Neuronal stem cell (in vitro differentiated cells): ENCODE data around the gene CDC42BPA.

Experiments used
- DNase-seq: peaks from one replicate; pipeline ENCODE4 v3.0.0-alpha.2; 2013; ENCODE audit warnings: low spot score
- H2AFZ ChIP-seq: one replicate; pipeline ENCODE4 v1.6.1; 2013; ENCODE audit warnings: mild to moderate bottlenecking, low read length, inconsistent platforms
- H2AK5ac ChIP-seq: 2 replicates; pipeline ENCODE4 v1.6.1; 2013; ENCODE audit warnings: low read depth, mild to moderate bottlenecking, inconsistent platforms, low read length, moderate library complexity, mixed read lengths
- H2BK120ac ChIP-seq: 2 replicates; pipeline ENCODE4 v1.6.1; 2013; ENCODE audit warnings: low read depth, mild to moderate bottlenecking, inconsistent platforms, low read length, moderate library complexity, mixed read lengths
- H2BK12ac ChIP-seq: one replicate; pipeline ENCODE4 v1.6.1; 2013; ENCODE audit warnings: low read length, inconsistent platforms
- H2BK15ac ChIP-seq: 2 replicates; pipeline ENCODE4 v1.6.1; 2013; ENCODE audit warnings: mild to moderate bottlenecking, low read length, inconsistent platforms, mixed read lengths
- H2BK5ac ChIP-seq: one replicate; pipeline ENCODE4 v1.6.1; 2013; ENCODE audit warnings: inconsistent platforms, mild to moderate bottlenecking, low read length, moderate library complexity
- H3K14ac ChIP-seq: one replicate; pipeline ENCODE4 v1.6.1; 2013; ENCODE audit warnings: low read length, inconsistent platforms
- H3K18ac ChIP-seq: 2 replicates; pipeline ENCODE4 v1.6.1; 2013; ENCODE audit warnings: low read length, inconsistent platforms
- H3K23ac ChIP-seq: 2 replicates; pipeline ENCODE4 v1.6.1; 2013; ENCODE audit warnings: low read depth, mild to moderate bottlenecking, mixed read lengths, low read length, inconsistent platforms; ENCODE audit not compliant: poor library complexity
- H3K27ac ChIP-seq: replicated peaks from 3 replicates; pipeline ENCODE4 v1.5.1; 2013; ENCODE audit warnings: low read length, inconsistent platforms
- H3K27me3 ChIP-seq, 3 experiments: 2 replicates each; pipeline ENCODE4 v1.6.1; 2013; ENCODE audit warnings: low read length in 3 of 3, mild to moderate bottlenecking in 2 of 3, inconsistent platforms in 1 of 3, low read depth in 1 of 3, mixed read lengths in 1 of 3, moderate library complexity in 1 of 3; ENCODE audit not compliant: control insufficient read depth in 3 of 3, insufficient read depth in 3 of 3
- H3K36me3 ChIP-seq, 2 donors: replicated peaks in 1 of 2; 2 replicates each; pipeline ENCODE4 v1.6.1; 2013; ENCODE audit warnings: low read length in 2 of 2; ENCODE audit not compliant: control insufficient read depth in 2 of 2, insufficient read depth in 2 of 2
- H3K4ac ChIP-seq: 2 replicates; pipeline ENCODE4 v1.6.1; 2013; ENCODE audit warnings: inconsistent platforms, mild to moderate bottlenecking, low read length, moderate library complexity
- H3K4me1 ChIP-seq, 2 donors: 1 replicate in 1 of 2; 2 replicates in 1 of 2; pipeline ENCODE4 v1.6.1; 2013; ENCODE audit warnings: low read length in 2 of 2, low read depth in 1 of 2; ENCODE audit not compliant: control insufficient read depth in 2 of 2, insufficient read depth in 1 of 2
- H3K4me2 ChIP-seq: one replicate; pipeline ENCODE4 v1.6.1; 2013; ENCODE audit warnings: mild to moderate bottlenecking, low read length, inconsistent platforms; ENCODE audit not compliant: insufficient read depth, poor library complexity, severe bottlenecking
- H3K4me3 ChIP-seq, 2 donors: 2 replicates each; pipeline ENCODE4 v1.5.1; 2013; ENCODE audit warnings: low read length in 2 of 2, mild to moderate bottlenecking in 2 of 2, inconsistent platforms in 1 of 2, moderate library complexity in 1 of 2
- H3K79me1 ChIP-seq: one replicate; pipeline ENCODE4 v1.6.1; 2013; ENCODE audit warnings: low read depth, mild to moderate bottlenecking, inconsistent platforms, low read length, moderate library complexity
- H3K9ac ChIP-seq: one replicate; pipeline ENCODE4 v1.6.1; 2013; ENCODE audit warnings: mild to moderate bottlenecking, low read depth, low read length, inconsistent platforms; ENCODE audit not compliant: poor library complexity
- H3K9me3 ChIP-seq, 2 donors: replicated peaks in 1 of 2; 2 replicates each; pipeline versions ENCODE3 to v1.6.1; 2013; ENCODE audit warnings: low read length in 2 of 2, mild to moderate bottlenecking in 2 of 2, inconsistent platforms in 1 of 2, low read depth in 1 of 2, mixed read lengths in 1 of 2, moderate library complexity in 1 of 2; ENCODE audit not compliant: control insufficient read depth in 2 of 2, insufficient read depth in 1 of 2
- H4K8ac ChIP-seq: one replicate; pipeline ENCODE4 v1.6.1; 2013; ENCODE audit warnings: low read depth, mild to moderate bottlenecking, inconsistent platforms, low read length, moderate library complexity
- H4K91ac ChIP-seq: one replicate; pipeline ENCODE4 v1.6.1; 2013; ENCODE audit warnings: low read length, low read depth, mild to moderate bottlenecking, inconsistent platforms; ENCODE audit not compliant: poor library complexity
- WGBS, 2 donors: extraction: QIAGEN DNeasy Blood & Tissue Kit; methylation state at CpG; one replicate each; pipeline ENCODE4 v1.1.7; 2013; ENCODE audit warnings: missing lambda C conversion rate in 2 of 2, mixed read lengths in 1 of 2; ENCODE audit not compliant: insufficient read length in 2 of 2, insufficient replicate concordance in 1 of 2; ENCODE audit errors: extremely low coverage in 2 of 2; 5-methylcytosine and 5-hydroxymethylcytosine counted together

The CDC42BPA gene

DNA sequence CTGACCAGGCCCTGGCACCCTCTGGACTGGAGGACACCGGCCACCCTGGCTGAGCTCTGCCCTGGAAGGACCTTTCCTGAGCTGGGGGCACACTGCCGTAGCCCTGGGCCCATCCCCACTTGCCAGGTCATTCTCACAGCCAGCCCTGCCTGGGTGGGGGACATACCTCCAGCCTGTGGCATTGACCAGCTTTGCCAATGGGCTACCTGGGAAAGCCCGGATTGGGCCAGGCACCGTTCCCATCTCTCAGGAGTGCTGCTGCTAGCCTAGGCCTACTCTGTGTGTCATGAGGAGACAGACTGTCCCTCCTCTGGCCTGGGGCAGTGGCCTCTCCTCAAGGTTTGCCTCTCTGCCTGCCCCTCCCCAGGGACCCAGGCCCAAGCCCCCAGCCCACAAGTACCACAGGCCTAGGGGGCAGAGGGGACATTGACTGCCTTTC lies 338.2 kb downstream of the CDC42BPA start:
- Histone ChIP-seq H3K4me1 (peaks cover 5 to 14% of the 10 kb centered on the region in 2 donors), H3K9ac (peak overlapping the region; percentile 50), H2BK12ac (no peak overlapping the region), H3K18ac (peak overlapping the region; percentile 76), H2BK120ac (peak overlapping the region; percentile 87), H2AFZ (no peak overlapping the region), H3K36me3 (no peaks in the 10 kb centered on the region), H3K14ac (no peak overlapping the region), H2BK15ac (no peak overlapping the region), H3K4ac (no peak overlapping the region), H3K4me2 (no peak overlapping the region), H4K8ac (no peak overlapping the region), H2AK5ac (peak overlapping the region; percentile 5), H3K9me3 (peaks cover 0 to 3% of the 10 kb centered on the region in 2 donors), H2BK5ac (peak overlapping the region; percentile 75), H3K4me3 (no peak overlapping the region), H3K27ac (no peak overlapping the region), H3K27me3 (no peaks in the 10 kb centered on the region), H4K91ac (no peak overlapping the region), H3K23ac (peak overlapping the region; percentile 73), H3K79me1 (peaks cover 5% of the 10 kb centered on the region)
- no peak for DNase-seq
- WGBS, 2 donors, result no CpG with 5 or more reads among the region's 4 CpGs

DNA sequence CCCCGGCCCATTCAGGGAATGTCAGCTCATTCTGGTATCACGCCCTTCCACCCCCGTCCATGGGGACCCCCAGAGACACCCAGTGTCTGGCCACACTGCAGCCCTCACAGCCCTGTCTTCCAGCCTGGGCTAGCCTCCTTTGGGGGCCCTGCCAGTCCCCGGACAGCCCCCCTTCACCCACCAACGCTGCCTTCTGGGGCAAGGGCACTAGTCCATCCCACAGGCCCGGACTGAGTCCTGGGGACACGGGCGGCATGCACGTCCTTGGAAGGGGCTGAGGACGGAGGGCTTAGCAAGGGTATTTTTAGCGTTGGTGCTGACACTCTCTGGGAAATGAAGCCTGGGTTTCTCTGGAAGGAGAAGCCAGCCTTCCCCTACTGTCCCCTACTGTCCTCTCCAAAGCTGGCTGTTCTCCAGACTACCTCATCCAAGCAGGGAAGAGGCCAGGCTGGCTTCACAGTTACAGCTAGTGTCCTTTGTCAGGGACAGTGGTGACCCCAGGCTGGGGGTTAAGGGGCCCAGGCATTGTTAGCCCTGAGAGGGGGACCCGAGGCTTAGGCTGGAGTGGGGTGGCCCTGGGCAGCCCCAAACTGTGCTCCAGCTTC lies 338.7 kb downstream of the CDC42BPA start:
- Histone ChIP-seq H2AK5ac (peak overlapping the region; percentile 5), H3K23ac (peak overlapping the region; percentile 73), H3K18ac (peak overlapping the region; percentile 76), H2BK15ac (no peak overlapping the region), H2AFZ (no peak overlapping the region), H3K4ac (no peak overlapping the region), H3K27me3 (no peaks in the 10 kb centered on the region), H3K4me3 (no peak overlapping the region), H3K36me3 (no peaks in the 10 kb centered on the region), H3K4me2 (no peak overlapping the region), H3K9ac (no peak overlapping the region), H4K91ac (no peak overlapping the region), H2BK5ac (peak overlapping the region; percentile 75), H3K79me1 (peaks cover 5% of the 10 kb centered on the region), H3K4me1 (peaks cover 10 to 19% of the 10 kb centered on the region in 2 donors), H3K14ac (peak overlapping the region; percentile 94), H2BK12ac (no peak overlapping the region), H3K27ac (no peak overlapping the region), H3K9me3 (peaks cover 0 to 3% of the 10 kb centered on the region in 2 donors), H2BK120ac (peak overlapping the region; percentile 87), H4K8ac (peak overlapping the region; percentile 43)
- WGBS, 2 donors, result no CpG with 5 or more reads among the region's 12 CpGs
- no peak for DNase-seq

DNA sequence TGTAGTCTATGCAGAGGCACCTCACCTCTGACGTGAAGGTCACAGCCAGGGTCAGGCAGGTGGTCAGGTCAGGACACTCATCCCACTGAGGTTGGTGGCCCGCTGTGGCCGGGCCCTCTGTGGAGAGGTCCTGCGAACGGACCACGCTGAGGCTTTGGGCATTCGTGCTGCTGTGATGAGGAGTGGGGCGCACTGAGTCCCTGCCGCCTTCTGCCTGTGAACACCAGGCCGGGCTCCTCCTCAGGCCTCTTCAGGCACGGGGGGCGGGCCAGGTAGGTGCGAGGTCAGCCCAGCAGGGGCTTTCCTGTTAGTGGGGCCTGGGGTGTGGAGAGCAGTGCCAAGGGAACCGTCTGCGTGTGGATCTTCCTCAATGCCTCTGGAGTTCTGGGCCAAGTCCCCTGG lies 339.2 kb downstream of the CDC42BPA start:
- H3K27ac ChIP-seq, result no peak overlapping the region
- H2BK15ac ChIP-seq, result no peak overlapping the region
- H3K4ac ChIP-seq, result no peak overlapping the region
- no peak for DNase-seq
- H3K4me2 ChIP-seq, result no peak overlapping the region
- H4K91ac ChIP-seq, result no peak overlapping the region
- H3K27me3 ChIP-seq, result no peaks in the 10 kb centered on the region
- no peak overlapping the region for H2BK120ac ChIP-seq
- peak overlapping the region; percentile 82 for H3K14ac ChIP-seq
- peaks cover 0 to 3% of the 10 kb centered on the region in 2 donors for H3K9me3 ChIP-seq
- no peaks in the 10 kb centered on the region for H3K36me3 ChIP-seq
- no peak overlapping the region for H3K9ac ChIP-seq
- peaks cover 12 to 24% of the 10 kb centered on the region in 2 donors for H3K4me1 ChIP-seq
- H2AFZ ChIP-seq, result no peak overlapping the region
- peaks cover 5% of the 10 kb centered on the region for H3K79me1 ChIP-seq
- no CpG with 5 or more reads among the region's 15 CpGs for WGBS, 2 donors
- H2BK12ac ChIP-seq, result no peak overlapping the region
- peak overlapping the region; percentile 80 for H3K18ac ChIP-seq
- H2AK5ac ChIP-seq, result no peak overlapping the region
- H3K4me3 ChIP-seq, result no peak overlapping the region
- H4K8ac ChIP-seq, result no peak overlapping the region
- H3K23ac ChIP-seq, result no peak overlapping the region
- no peak overlapping the region for H2BK5ac ChIP-seq

DNA sequence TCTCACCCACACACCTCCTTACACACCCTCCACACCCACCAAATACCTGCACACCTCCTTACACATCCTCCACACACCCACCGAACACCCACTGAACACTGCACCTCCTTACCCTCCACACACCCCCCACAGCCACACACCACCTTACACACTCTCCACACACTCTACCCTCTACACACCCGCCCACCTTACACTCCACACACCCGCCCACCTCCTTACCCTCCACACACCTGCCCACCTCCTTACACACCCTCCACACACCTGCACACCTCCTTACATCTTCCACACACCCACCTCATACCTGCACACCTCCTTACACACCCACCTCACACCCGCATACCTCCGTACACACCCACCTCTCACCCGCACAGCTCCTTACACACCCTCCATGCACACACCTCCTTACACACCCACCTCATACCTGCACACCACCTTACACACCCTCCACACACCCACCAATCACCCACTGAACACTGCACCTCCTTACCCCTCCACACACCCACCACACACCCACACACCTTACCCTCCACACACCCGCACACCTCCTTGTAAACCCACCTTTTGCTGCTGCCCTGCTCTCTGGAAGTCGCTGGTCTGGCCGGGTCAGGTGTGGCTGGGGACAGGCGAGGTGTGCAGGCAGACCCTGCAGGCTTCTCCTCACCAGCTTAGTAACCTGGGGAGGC lies 339.7 kb downstream of the CDC42BPA start:
- no peak overlapping the region for H2BK120ac ChIP-seq
- no peaks in the 10 kb centered on the region for H3K36me3 ChIP-seq
- no peak for DNase-seq
- H3K18ac ChIP-seq, result no peak overlapping the region
- H4K8ac ChIP-seq, result peak overlapping the region; percentile 43
- no peak overlapping the region for H3K9ac ChIP-seq
- H4K91ac ChIP-seq, result no peak overlapping the region
- WGBS, 2 donors, result 100% methylated on average over 7 of the region's 10 CpGs; no CpG with 5 or more reads in 1 of the 2 donors
- no peak overlapping the region for H3K27ac ChIP-seq
- H2AFZ ChIP-seq, result no peak overlapping the region
- H3K4me3 ChIP-seq, result no peak overlapping the region
- H3K4ac ChIP-seq, result no peak overlapping the region
- no peaks in the 10 kb centered on the region for H3K27me3 ChIP-seq
- no peak overlapping the region for H3K23ac ChIP-seq
- H2BK5ac ChIP-seq, result no peak overlapping the region
- peak overlapping the region; percentile 46 for H2AK5ac ChIP-seq
- H3K14ac ChIP-seq, result peak overlapping the region; percentile 82
- H3K79me1 ChIP-seq, result peaks cover 5% of the 10 kb centered on the region
- H2BK12ac ChIP-seq, result no peak overlapping the region
- no peak overlapping the region for H2BK15ac ChIP-seq
- H3K9me3 ChIP-seq, result peaks cover 0 to 3% of the 10 kb centered on the region in 2 donors
- peaks cover 14 to 26% of the 10 kb centered on the region in 2 donors for H3K4me1 ChIP-seq
- H3K4me2 ChIP-seq, result no peak overlapping the region
